CD14-positive monocyte (primary cell): ENCODE data around the gene SNX30. TPM values are rescaled to one million over a fixed set of nuclear protein-coding genes. Genes with fewer than 3 reads are reported as not detected.

ENCODE experiments used
- DNase-seq, 3 donors: peaks; one replicate each; pipeline ENCODE4 v3.0.0-alpha.2; 2011 to 2022
- H2AFZ ChIP-seq: 2 replicates; pipeline ENCODE4 v1.6.0; 2012; ENCODE audit warnings: mild to moderate bottlenecking, low read depth, low read length, inconsistent platforms; ENCODE audit not compliant: insufficient read depth, poor library complexity, severe bottlenecking
- H3K27ac ChIP-seq, 2 donors: 1 replicate in 1 of 2; 2 replicates in 1 of 2; pipeline ENCODE4 v1.5.1; 2012 to 2013; ENCODE audit warnings: low read length in 2 of 2, control low read depth in 1 of 2, inconsistent platforms in 1 of 2, low read depth in 1 of 2, mild to moderate bottlenecking in 1 of 2
- H3K27me3 ChIP-seq, 2 donors: one replicate each; pipeline versions ENCODE4 v1.6.0 to v1.6.1; 2011 to 2013; ENCODE audit warnings: low read length in 2 of 2; ENCODE audit not compliant: control insufficient read depth in 2 of 2, insufficient read depth in 2 of 2
- H3K36me3 ChIP-seq, 2 donors: replicated peaks in 1 of 2; 1 replicate in 1 of 2; 2 replicates in 1 of 2; pipeline versions ENCODE4 v1.5.1 to v1.6.1; 2012 to 2013; ENCODE audit warnings: low read length in 2 of 2, control low read depth in 1 of 2, inconsistent platforms in 1 of 2, mild to moderate bottlenecking in 1 of 2; ENCODE audit not compliant: insufficient read depth in 2 of 2, control insufficient read depth in 1 of 2
- H3K4me1 ChIP-seq, 2 donors: 1 replicate in 1 of 2; 2 replicates in 1 of 2; pipeline versions ENCODE4 v1.5.1 to v1.6.1; 2012 to 2013; ENCODE audit warnings: low read length in 2 of 2, control low read depth in 1 of 2, inconsistent platforms in 1 of 2, mild to moderate bottlenecking in 1 of 2, moderate library complexity in 1 of 2; ENCODE audit not compliant: insufficient read depth in 2 of 2, control insufficient read depth in 1 of 2
- H3K4me2 ChIP-seq: replicated peaks from 2 replicates; pipeline ENCODE3; 2012; ENCODE audit warnings: low read length, moderate library complexity, mild to moderate bottlenecking; ENCODE audit not compliant: poor library complexity, severe bottlenecking; ENCODE audit errors: extremely low read depth
- H3K4me3 ChIP-seq, 3 experiments: fragments of 200-600 bp in 1 of 3; sonication (generic) in 1 of 3; replicated peaks in 1 of 3; 1 replicate in 2 of 3; 2 replicates in 1 of 3; pipeline ENCODE4 v1.5.1; 2011 to 2013; ENCODE audit warnings: low read length in 3 of 3, mild to moderate bottlenecking in 3 of 3, control low read depth in 2 of 3, low read depth in 2 of 3, inconsistent platforms in 1 of 3, moderate library complexity in 1 of 3
- H3K79me2 ChIP-seq: 2 replicates; pipeline ENCODE4 v1.6.0; 2012; ENCODE audit warnings: mild to moderate bottlenecking, control low read depth, inconsistent platforms, low read length, moderate library complexity; ENCODE audit not compliant: insufficient read depth
- H3K9ac ChIP-seq: 2 replicates; pipeline ENCODE4 v1.6.0; 2017; ENCODE audit warnings: low read length, mild to moderate bottlenecking; ENCODE audit not compliant: insufficient read depth, poor library complexity, severe bottlenecking
- H3K9me3 ChIP-seq, 2 donors: replicated peaks in 1 of 2; 1 replicate in 1 of 2; 2 replicates in 1 of 2; pipeline versions ENCODE4 v1.5.1 to v1.6.1; 2012 to 2013; ENCODE audit warnings: low read length in 2 of 2, control low read depth in 1 of 2; ENCODE audit not compliant: control insufficient read depth in 1 of 2, insufficient read depth in 1 of 2
- H4K20me1 ChIP-seq: 2 replicates; pipeline ENCODE4 v1.6.0; 2012; ENCODE audit warnings: mild to moderate bottlenecking, low read length, control low read depth, moderate library complexity; ENCODE audit not compliant: insufficient read depth
- H3K27ac Mint-ChIP-seq, 7 donors: one replicate each; pipeline ENCODE4 v1.8.0; 2020; ENCODE audit warnings: mild to moderate bottlenecking in 7 of 7, mixed read lengths in 7 of 7, moderate library complexity in 6 of 7, inconsistent platforms in 2 of 7
- H3K27me3 Mint-ChIP-seq, 3 donors: one replicate each; pipeline ENCODE4 v1.8.0; 2021 to 2022; ENCODE audit warnings: low read depth in 3 of 3, mild to moderate bottlenecking in 3 of 3, mixed read lengths in 3 of 3, moderate library complexity in 3 of 3, inconsistent platforms in 1 of 3
- H3K36me3 Mint-ChIP-seq, 2 donors: one replicate each; pipeline ENCODE4 v1.8.0; 2020; ENCODE audit warnings: mixed read lengths in 2 of 2, inconsistent platforms in 1 of 2, mild to moderate bottlenecking in 1 of 2
- H3K4me1 Mint-ChIP-seq: one replicate; pipeline ENCODE4 v1.8.0; 2020; ENCODE audit warnings: mild to moderate bottlenecking, mixed read lengths
- H3K4me3 Mint-ChIP-seq, 2 donors: one replicate each; pipeline ENCODE4 v1.8.0; 2020; ENCODE audit warnings: mild to moderate bottlenecking in 2 of 2, mixed read lengths in 2 of 2, moderate library complexity in 1 of 2
- H3K9me3 Mint-ChIP-seq, 7 donors: one replicate each; pipeline ENCODE4 v1.8.0; 2020 to 2022; ENCODE audit warnings: mixed read lengths in 7 of 7, mild to moderate bottlenecking in 6 of 7, moderate library complexity in 6 of 7, inconsistent platforms in 2 of 7
- CTCF ChIP-seq: fragments of 200-600 bp; IDR thresholded peaks from one replicate; pipeline ENCODE4 v1.8.0; 2022; ENCODE audit warnings: antibody characterized with exemption, mild to moderate bottlenecking
- WGBS: methylation state at CpG from one replicate; pipeline ENCODE4 v1.1.5; 2013; ENCODE audit warnings: missing lambda C conversion rate; ENCODE audit not compliant: insufficient coverage; 5-methylcytosine and 5-hydroxymethylcytosine counted together
- intact Hi-C, 2 donors: fragments of 100-400 bp; cut with micrococcal nuclease; formaldehyde crosslinking; loops; one replicate each; pipeline versions ENCODE4 v1.15.0 to v1.15.1; 2023
- polyA plus RNA-seq, 3 donors: library from polyadenylated mRNA; depleted of rRNA in 1 of 3; unstranded in 2 of 3; stranded (reverse) in 1 of 3; fragments of 300-500 nt in 2 of 3; fragments of >200 nt in 1 of 3; fragmentation: Illumina TruSeq in 2 of 3; gene quantifications; 1 replicate in 2 of 3; 2 replicates in 1 of 3; pipeline ENCODE4 v1.2.3, GENCODE V29; 2012 to 2021

SNX30 gene
- polyA plus RNA-seq, 3 donors: 10.3 to 31.3 (median 10.4) TPM

GRCh38 chr9:112848316-112849151, 98.0 kb downstream of the SNX30 start:
- no peak for TF ChIP-seq CTCF
- H3K4me3 Mint-ChIP-seq: no peak overlapping the region
- intact Hi-C loops: loop anchor here in 1 of 2 donors (5.0 kb wide), 1 partner anchor 39 kb away; no protein-coding TSS in a partner anchor
- H3K9ac ChIP-seq: no peak overlapping the region
- peaks cover 34% of the 10 kb centered on the region for H3K79me2 ChIP-seq
- peak in 2 of 3 donors; percentile 28 to 54 for DNase-seq
- no peaks in the 10 kb centered on the region for H4K20me1 ChIP-seq
- H3K4me1 ChIP-seq: peaks cover 52 to 67% of the 10 kb centered on the region in 2 donors
- H3K4me1 Mint-ChIP-seq: peaks cover 78% of the 10 kb centered on the region
- H3K4me2 ChIP-seq: peak overlapping the region; percentile 50
- H2AFZ ChIP-seq: no peak overlapping the region
- peak overlapping the region; percentile 26 to 65 for H3K27ac ChIP-seq
- H3K27me3 ChIP-seq: no peaks in the 10 kb centered on the region
- H3K27ac Mint-ChIP-seq: peak overlapping the region in 6 of 7 donors; percentile 3 to 84 (median 74)
- H3K27me3 Mint-ChIP-seq: peaks cover 0 to 2% (median 0%) of the 10 kb centered on the region in 3 donors
- no peak overlapping the region for H3K4me3 ChIP-seq
- no peaks in the 10 kb centered on the region for H3K9me3 ChIP-seq
- H3K9me3 Mint-ChIP-seq: peaks cover 0 to 1% (median 0%) of the 10 kb centered on the region in 7 donors
- 48% methylated on average over 9 of the region's 13 CpGs for WGBS
- peaks cover 52 to 53% of the 10 kb centered on the region in 2 donors for H3K36me3 Mint-ChIP-seq
- peaks cover 4 to 44% of the 10 kb centered on the region in 2 donors for H3K36me3 ChIP-seq

DNA sequence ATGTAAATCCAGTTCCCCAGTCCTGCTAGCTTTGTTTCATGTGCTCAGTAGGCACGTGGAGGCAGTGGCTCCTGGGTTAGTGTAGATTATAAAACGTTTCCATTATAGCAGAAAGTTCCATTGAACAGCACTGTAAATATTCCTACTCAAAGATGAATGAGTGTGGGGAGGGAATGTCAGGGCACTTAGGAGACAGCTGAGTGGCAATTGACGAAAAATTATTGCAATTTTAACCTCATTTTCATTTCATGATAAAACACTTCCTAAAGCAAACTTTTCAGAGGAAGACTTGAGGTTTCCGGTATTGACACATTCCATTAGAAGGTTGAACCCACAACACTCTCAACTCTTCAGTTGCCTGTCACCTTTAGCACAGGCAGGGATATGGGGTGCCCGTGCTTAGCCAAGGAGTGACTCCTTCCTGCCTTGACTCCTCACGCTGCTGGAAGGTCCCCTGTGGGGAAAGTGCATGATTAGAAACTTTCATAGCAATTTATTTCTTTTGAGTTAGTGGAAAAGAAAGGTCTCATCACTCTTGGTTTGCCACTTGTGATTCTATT, 98.9 kb downstream of the SNX30 start:
- Mint-ChIP-seq H3K27ac (peak overlapping the region; percentile 3 to 84 (median 75)), H3K4me3 (peak overlapping the region in 1 of 2 donors; percentile 21), H3K27me3 (peaks cover 0 to 2% (median 0%) of the 10 kb centered on the region in 3 donors), H3K36me3 (peaks cover 54 to 62% of the 10 kb centered on the region in 2 donors), H3K9me3 (peaks cover 0 to 1% (median 0%) of the 10 kb centered on the region in 7 donors), H3K4me1 (peaks cover 77% of the 10 kb centered on the region)
- no peaks in the 10 kb centered on the region for H4K20me1 ChIP-seq
- DNase-seq: peak in 2 of 3 donors; percentile 38 to 69
- H2AFZ ChIP-seq: no peak overlapping the region
- H3K9ac ChIP-seq: no peak overlapping the region
- TF ChIP-seq CTCF: no peak
- peaks cover 8 to 53% of the 10 kb centered on the region in 2 donors for H3K36me3 ChIP-seq
- peaks cover 39% of the 10 kb centered on the region for H3K79me2 ChIP-seq
- no peaks in the 10 kb centered on the region for H3K27me3 ChIP-seq
- peaks cover 52 to 67% of the 10 kb centered on the region in 2 donors for H3K4me1 ChIP-seq
- peak overlapping the region; percentile 50 for H3K4me2 ChIP-seq
- H3K4me3 ChIP-seq: peak overlapping the region in 1 of 3 experiments; percentile 30
- WGBS: 8% methylated on average over 2 of the region's 6 CpGs
- H3K27ac ChIP-seq: peak overlapping the region; percentile 26 to 65
- no peaks in the 10 kb centered on the region for H3K9me3 ChIP-seq
- intact Hi-C loops: loop anchor here in 1 of 2 donors (5.0 kb wide), 1 partner anchor 38 kb away; no protein-coding TSS in a partner anchor
